Cardiac fibroblast (primary cell): Measurements from ENCODE around the gene GPC6.
A peak's percentile ranks its signal among the peaks of the same experiment; 100 is the strongest.

Experiments
- DNase-seq, 2 donors: peaks; one replicate each; pipeline versions ENCODE4 v3.0.0 to v3.0.0-alpha.2; 2010; ENCODE audit warnings: low read depth in 2 of 2
- H3K4me3 ChIP-seq, 2 donors: replicated peaks in 1 of 2; 1 replicate in 1 of 2; 2 replicates in 1 of 2; pipeline ENCODE4 v1.5.1; 2011; ENCODE audit warnings: low read depth in 2 of 2, low read length in 2 of 2, mild to moderate bottlenecking in 2 of 2, moderate library complexity in 1 of 2
- TF ChIP-seq, protein P1 (sequence below): IDR thresholded peaks from one replicate; pipeline ENCODE4 v1.5.1; 2011; ENCODE audit warnings: low read depth, mild to moderate bottlenecking, low read length, inconsistent platforms

GPC6 gene

DNA sequence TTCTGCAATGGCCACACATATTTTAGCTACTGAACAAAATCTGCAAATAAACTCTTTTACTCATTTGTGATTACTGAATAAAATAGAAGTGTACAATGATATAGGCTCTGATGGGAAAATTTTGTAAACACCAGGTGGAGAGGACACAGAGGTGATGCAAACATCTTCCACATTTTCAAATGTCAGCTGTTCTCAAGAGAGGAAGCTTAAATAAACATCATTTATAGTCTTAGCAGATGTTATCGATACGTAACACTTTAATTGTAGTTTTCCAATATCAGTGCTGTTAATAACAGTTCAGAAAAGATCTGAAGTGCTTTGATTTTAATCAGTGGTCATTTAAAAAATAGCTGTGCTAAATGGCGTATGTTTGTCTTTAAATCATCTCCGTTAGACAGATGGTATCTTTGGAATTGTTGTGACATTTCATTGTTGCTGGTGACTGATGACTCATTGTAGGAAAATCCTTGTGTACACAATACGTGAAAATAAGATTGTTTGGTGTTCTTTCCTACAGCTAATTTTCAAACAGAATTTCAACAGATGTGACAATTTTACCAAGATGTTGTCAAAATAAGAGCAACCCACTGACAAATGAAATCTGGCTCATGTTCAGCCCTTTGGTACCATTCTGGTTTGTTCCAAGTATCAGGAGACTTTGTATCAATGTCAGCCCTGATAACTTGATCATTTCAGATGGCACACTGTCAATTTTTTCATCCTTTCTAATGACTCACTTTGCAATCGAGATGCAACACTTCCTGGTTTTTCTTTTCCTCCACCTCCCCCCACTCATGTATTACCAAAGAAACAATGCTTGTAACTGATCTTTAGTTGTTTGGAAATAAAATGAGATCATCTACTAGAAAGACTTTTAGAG lies 736.9 kb downstream of the GPC6 start:
- peak; percentile 61 to 77 for DNase-seq
- TF ChIP-seq, protein P1, sequence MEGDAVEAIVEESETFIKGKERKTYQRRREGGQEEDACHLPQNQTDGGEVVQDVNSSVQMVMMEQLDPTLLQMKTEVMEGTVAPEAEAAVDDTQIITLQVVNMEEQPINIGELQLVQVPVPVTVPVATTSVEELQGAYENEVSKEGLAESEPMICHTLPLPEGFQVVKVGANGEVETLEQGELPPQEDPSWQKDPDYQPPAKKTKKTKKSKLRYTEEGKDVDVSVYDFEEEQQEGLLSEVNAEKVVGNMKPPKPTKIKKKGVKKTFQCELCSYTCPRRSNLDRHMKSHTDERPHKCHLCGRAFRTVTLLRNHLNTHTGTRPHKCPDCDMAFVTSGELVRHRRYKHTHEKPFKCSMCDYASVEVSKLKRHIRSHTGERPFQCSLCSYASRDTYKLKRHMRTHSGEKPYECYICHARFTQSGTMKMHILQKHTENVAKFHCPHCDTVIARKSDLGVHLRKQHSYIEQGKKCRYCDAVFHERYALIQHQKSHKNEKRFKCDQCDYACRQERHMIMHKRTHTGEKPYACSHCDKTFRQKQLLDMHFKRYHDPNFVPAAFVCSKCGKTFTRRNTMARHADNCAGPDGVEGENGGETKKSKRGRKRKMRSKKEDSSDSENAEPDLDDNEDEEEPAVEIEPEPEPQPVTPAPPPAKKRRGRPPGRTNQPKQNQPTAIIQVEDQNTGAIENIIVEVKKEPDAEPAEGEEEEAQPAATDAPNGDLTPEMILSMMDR: no peak
- no peak overlapping the region for H3K4me3 ChIP-seq

GRCh38 chr13:93964146-93964512 lies 737.5 kb downstream of the GPC6 start:
- TF ChIP-seq, protein P1: no peak
- no peak for DNase-seq
- no peak overlapping the region for H3K4me3 ChIP-seq

DNA sequence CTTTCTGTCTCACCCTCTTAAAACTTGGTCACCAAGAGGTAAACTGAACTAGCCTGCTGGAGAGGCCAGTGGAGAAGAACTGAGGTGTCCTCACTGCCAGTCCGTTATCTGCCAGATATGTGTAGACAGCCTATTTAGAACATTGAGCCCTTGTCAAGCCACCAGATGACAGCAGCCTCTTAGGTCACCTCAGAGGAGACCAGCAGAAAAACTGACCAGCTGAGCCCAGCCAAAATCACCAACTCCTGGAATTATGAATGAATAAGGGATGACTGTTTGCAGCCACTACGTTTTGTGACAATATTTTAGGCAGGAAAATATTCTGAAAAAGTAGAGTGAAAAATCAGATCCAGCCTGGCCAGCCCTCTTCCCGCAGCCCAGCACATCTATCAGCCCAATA lies 739.0 kb downstream of the GPC6 start:
- DNase-seq: no peak
- H3K4me3 ChIP-seq: no peak overlapping the region
- TF ChIP-seq, protein P1: no peak

- TF ChIP-seq, protein P1: no peak
- DNase-seq: no peak
- no peak overlapping the region for H3K4me3 ChIP-seq
These were observed 739.8 kb downstream of the GPC6 start for GRCh38 chr13:93966267-93966936.

DNA sequence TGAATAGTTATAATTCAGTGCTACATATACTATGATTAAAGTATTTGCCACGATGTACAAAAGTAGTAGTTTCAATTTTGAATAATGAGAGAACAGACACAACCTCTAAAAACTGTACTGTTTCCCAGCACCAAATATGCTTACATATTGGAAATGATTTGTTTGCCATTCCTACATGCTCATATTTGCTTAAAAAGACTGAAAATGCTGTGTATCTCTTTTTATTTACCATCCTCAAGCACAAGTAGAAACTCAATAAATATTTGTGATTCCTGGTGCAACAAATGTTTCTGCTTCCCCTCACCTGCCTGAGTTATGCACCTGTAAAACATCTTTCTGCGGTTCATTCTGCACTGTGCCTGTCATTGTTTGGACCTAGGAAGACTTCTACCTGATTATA lies 740.7 kb downstream of the GPC6 start:
- no peak overlapping the region for H3K4me3 ChIP-seq
- no peak for DNase-seq
- TF ChIP-seq, protein P1: no peak

DNA sequence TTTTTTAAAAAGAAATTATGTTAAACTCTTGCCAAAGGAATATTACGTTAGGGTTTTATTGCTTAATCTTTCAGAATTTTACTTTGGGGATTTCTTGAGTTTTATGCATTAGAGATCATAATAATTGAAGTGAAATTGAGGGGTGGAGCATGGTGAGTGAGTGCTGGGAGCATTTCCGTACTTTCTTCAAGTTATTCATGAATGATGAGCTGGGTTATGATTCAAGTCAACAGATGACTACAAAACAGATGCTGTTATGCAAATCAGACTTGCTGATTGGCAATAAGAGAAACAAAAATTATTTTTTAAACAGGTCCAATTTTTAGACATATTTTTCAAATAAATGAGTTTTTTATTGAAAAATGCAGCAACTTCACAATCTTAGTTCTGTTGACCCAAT lies 748.6 kb downstream of the GPC6 start:
- DNase-seq: no peak
- TF ChIP-seq, protein P1: no peak
- H3K4me3 ChIP-seq: no peak overlapping the region
